SU-DHL-6 (cell line): Measurements from ENCODE around the gene NOS1.

Experiments
- H2AFZ ChIP-seq: fragments of 200-600 bp; sonication (generic); 2 replicates; pipeline ENCODE4 v1.6.1; 2014; ENCODE audit warnings: low read depth, mild to moderate bottlenecking, moderate library complexity, mixed read lengths, antibody characterized with exemption, low read length; ENCODE audit not compliant: severe bottlenecking
- H3F3A ChIP-seq: fragments of 200-600 bp; shearing (Covaris generic); 2 replicates; pipeline ENCODE4 v1.6.0; 2016; ENCODE audit warnings: antibody characterized with exemption, mild to moderate bottlenecking; ENCODE audit not compliant: insufficient read depth
- H3K27ac ChIP-seq: fragments of 200-600 bp; sonication (generic); 2 replicates; pipeline ENCODE4 v1.5.1; 2016; ENCODE audit warnings: low read depth, mild to moderate bottlenecking, low read length, moderate library complexity, mixed read lengths
- H3K27me3 ChIP-seq: fragments of 200-600 bp; sonication (generic), shearing (Covaris generic); 2 replicates; pipeline ENCODE4 v1.6.0; 2014; ENCODE audit warnings: mild to moderate bottlenecking, low read length
- H3K36me3 ChIP-seq: fragments of 200-600 bp; sonication (generic); 2 replicates; pipeline ENCODE4 v1.6.1; 2014; ENCODE audit warnings: mild to moderate bottlenecking, low read length, mixed read lengths
- H3K4me2 ChIP-seq: fragments of 300-600, 200-600 bp; shearing (Covaris generic), sonication (generic); 2 replicates; pipeline ENCODE4 v1.6.0; 2014; ENCODE audit warnings: low read length, low read depth, mild to moderate bottlenecking; ENCODE audit not compliant: poor library complexity, severe bottlenecking
- H3K4me3 ChIP-seq: fragments of 200-600 bp; sonication (generic); 2 replicates; pipeline ENCODE4 v1.5.1; 2014; ENCODE audit warnings: antibody characterized with exemption, low read length, mild to moderate bottlenecking, mixed read lengths; ENCODE audit not compliant: insufficient read depth, poor library complexity, severe bottlenecking
- H3K79me2 ChIP-seq: fragments of 200-600 bp; sonication (generic); 2 replicates; pipeline ENCODE4 v1.6.1; 2014; ENCODE audit warnings: mild to moderate bottlenecking, low read length, moderate library complexity; ENCODE audit not compliant: insufficient read depth
- H3K9ac ChIP-seq: fragments of 200-600 bp; sonication (generic); 2 replicates; pipeline ENCODE4 v1.7.0; 2014; ENCODE audit warnings: mild to moderate bottlenecking, low read length
- H3K9me2 ChIP-seq: fragments of 200-600 bp; sonication (generic); replicated peaks from 2 replicates; pipeline ENCODE4 v1.6.1; 2014; ENCODE audit warnings: low read length; ENCODE audit not compliant: insufficient read depth
- H3K9me3 ChIP-seq: fragments of 200-600 bp; sonication (generic); 2 replicates; pipeline ENCODE4 v1.6.1; 2014; ENCODE audit warnings: low read length, mixed read lengths; ENCODE audit not compliant: insufficient read depth
- H4K20me1 ChIP-seq: fragments of 200-600 bp; sonication (generic); 2 replicates; pipeline ENCODE4 v1.6.1; 2014; ENCODE audit warnings: low read depth, mild to moderate bottlenecking, antibody characterized with exemption, low read length, moderate library complexity, mixed read lengths
- EZH2phosphoT487 ChIP-seq: fragments of 200-600 bp; sonication (generic), shearing (Covaris generic); conservative IDR thresholded peaks from 2 replicates; pipeline ENCODE4 v1.6.1; 2018; ENCODE audit warnings: mild to moderate bottlenecking, antibody characterized with exemption, low read length, moderate library complexity, mixed read lengths
- TF ChIP-seq, protein P1 (sequence below): fragments of 200-600 bp; sonication (generic); IDR thresholded peaks from one replicate; pipeline ENCODE4 v1.5.1; 2017; ENCODE audit warnings: antibody characterized with exemption, mild to moderate bottlenecking, low read length, moderate library complexity; ENCODE audit not compliant: insufficient read depth, poor library complexity, severe bottlenecking

NOS1 gene

DNA sequence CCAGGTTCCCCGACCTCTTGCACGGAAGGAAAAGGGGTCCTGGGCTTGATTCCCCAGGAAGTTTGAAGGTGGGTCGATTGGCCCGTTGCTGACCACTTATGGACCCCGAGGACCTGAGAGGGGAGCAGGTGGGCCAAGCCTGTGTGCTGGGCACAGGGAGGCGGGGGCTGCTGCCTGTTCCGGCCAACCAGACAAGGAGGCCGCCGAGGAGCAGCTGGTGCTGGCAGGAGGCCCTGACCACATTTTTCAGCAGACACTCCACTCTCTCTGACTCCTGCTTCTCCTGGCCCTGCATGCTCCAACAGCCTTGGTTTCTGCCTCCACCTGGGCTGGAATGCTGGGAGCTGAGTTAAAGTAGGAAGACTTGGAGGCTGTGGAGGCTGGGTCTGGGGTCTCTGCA, 42.8 kb downstream of the NOS1 start:
- H3K4me2 ChIP-seq: no peak overlapping the region
- no peak overlapping the region for H2AFZ ChIP-seq
- H3K4me3 ChIP-seq: no peak overlapping the region
- H3K9ac ChIP-seq: no peak overlapping the region
- no peaks in the 10 kb centered on the region for H3F3A ChIP-seq
- H3K27me3 ChIP-seq: no peaks in the 10 kb centered on the region
- no peaks in the 10 kb centered on the region for H3K36me3 ChIP-seq
- H3K9me3 ChIP-seq: no peaks in the 10 kb centered on the region
- no peaks in the 10 kb centered on the region for H3K79me2 ChIP-seq
- no peaks in the 10 kb centered on the region for H3K9me2 ChIP-seq
- H4K20me1 ChIP-seq: no peaks in the 10 kb centered on the region
- H3K27ac ChIP-seq: no peak overlapping the region
- no peak for TF ChIP-seq EZH2phosphoT487
- TF ChIP-seq, protein P1, sequence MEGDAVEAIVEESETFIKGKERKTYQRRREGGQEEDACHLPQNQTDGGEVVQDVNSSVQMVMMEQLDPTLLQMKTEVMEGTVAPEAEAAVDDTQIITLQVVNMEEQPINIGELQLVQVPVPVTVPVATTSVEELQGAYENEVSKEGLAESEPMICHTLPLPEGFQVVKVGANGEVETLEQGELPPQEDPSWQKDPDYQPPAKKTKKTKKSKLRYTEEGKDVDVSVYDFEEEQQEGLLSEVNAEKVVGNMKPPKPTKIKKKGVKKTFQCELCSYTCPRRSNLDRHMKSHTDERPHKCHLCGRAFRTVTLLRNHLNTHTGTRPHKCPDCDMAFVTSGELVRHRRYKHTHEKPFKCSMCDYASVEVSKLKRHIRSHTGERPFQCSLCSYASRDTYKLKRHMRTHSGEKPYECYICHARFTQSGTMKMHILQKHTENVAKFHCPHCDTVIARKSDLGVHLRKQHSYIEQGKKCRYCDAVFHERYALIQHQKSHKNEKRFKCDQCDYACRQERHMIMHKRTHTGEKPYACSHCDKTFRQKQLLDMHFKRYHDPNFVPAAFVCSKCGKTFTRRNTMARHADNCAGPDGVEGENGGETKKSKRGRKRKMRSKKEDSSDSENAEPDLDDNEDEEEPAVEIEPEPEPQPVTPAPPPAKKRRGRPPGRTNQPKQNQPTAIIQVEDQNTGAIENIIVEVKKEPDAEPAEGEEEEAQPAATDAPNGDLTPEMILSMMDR: no peak

DNA sequence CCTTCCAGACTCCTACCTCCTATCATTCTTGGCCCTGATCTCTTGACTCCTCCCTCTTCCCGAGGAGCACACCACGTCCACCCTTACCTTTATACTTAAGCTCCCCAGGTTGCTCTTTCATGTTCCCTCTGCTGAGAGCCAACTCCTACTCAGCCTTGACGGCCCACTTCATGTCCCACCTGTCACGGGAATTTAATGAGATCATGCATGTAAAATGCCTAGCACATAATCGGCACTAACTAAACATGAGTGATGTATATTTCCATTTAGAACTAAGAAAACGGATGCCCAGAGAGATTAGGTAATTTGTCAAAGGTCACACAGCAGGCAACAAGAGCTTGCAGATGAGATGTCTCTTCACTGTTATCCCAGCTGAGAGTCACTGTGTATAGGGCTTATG, 45.1 kb downstream of the NOS1 start:
- Histone ChIP-seq H2AFZ (no peak overlapping the region), H4K20me1 (no peaks in the 10 kb centered on the region), H3K36me3 (no peaks in the 10 kb centered on the region), H3K9me2 (no peaks in the 10 kb centered on the region), H3K27ac (no peak overlapping the region), H3K9ac (no peak overlapping the region), H3K27me3 (no peaks in the 10 kb centered on the region), H3K9me3 (no peaks in the 10 kb centered on the region), H3K79me2 (no peaks in the 10 kb centered on the region), H3F3A (no peaks in the 10 kb centered on the region), H3K4me2 (no peak overlapping the region), H3K4me3 (no peak overlapping the region)
- TF ChIP-seq, protein P1: no peak
- no peak for TF ChIP-seq EZH2phosphoT487

DNA sequence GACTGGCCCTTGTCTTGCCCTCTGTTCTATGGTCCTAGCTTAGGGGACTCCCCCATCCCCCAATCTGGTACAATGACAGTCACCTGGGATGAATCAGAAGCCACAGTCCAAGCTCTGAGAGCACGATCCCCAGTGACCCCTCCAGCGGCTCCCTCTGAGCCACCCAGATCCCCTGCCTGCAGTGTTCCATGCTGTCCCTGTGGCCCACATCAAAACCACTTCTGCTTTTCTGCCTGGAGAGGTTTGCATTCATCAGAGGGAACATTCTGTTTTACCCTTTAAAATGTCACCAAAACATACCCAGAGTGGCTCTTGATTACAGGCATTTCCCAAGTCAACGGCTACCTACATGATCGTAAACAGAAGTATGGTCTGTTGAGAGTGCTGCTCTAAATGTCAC, 47.5 kb downstream of the NOS1 start:
- TF ChIP-seq, protein P1: no peak
- no peak for TF ChIP-seq EZH2phosphoT487
- Histone ChIP-seq H3K9me3 (no peaks in the 10 kb centered on the region), H3K9ac (no peak overlapping the region), H4K20me1 (no peaks in the 10 kb centered on the region), H3K4me2 (no peak overlapping the region), H3K79me2 (no peaks in the 10 kb centered on the region), H2AFZ (no peak overlapping the region), H3K36me3 (no peaks in the 10 kb centered on the region), H3K27me3 (no peaks in the 10 kb centered on the region), H3K27ac (no peak overlapping the region), H3K9me2 (no peaks in the 10 kb centered on the region), H3F3A (no peaks in the 10 kb centered on the region), H3K4me3 (no peak overlapping the region)

DNA sequence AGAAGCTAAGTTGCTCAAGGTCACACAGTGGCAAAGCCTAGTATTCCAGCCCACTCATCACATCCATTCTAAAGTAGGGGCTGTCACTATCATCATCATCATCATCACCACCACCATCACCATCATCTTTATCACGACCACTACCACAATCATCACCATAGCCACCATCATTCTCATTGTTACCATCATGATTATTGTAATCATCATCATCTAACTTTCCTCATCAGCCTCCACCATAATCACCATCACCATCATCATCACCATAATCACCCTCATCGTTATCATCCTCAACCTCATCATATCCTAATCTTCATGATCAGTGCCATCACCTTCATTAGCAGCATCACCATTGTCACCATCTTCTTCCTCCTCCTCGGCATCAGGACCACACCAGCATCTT, 48.7 kb downstream of the NOS1 start:
- Histone ChIP-seq H3K27ac (no peak overlapping the region), H3K27me3 (no peaks in the 10 kb centered on the region), H4K20me1 (no peaks in the 10 kb centered on the region), H3K4me3 (no peak overlapping the region), H3K36me3 (no peaks in the 10 kb centered on the region), H2AFZ (no peak overlapping the region), H3K9ac (no peak overlapping the region), H3K4me2 (no peak overlapping the region), H3K9me3 (no peaks in the 10 kb centered on the region), H3K79me2 (no peaks in the 10 kb centered on the region), H3K9me2 (no peaks in the 10 kb centered on the region), H3F3A (no peaks in the 10 kb centered on the region)
- TF ChIP-seq, protein P1: no peak
- no peak for TF ChIP-seq EZH2phosphoT487
